ENCODE measurements around the gene PTGS1. TPM values are rescaled to one million over a fixed set of nuclear protein-coding genes. Genes with fewer than 3 reads are reported as not detected.

PTGS1 gene
- total RNA-seq, 1 donor from 2014 or later, result 0.39 TPM

DNA sequence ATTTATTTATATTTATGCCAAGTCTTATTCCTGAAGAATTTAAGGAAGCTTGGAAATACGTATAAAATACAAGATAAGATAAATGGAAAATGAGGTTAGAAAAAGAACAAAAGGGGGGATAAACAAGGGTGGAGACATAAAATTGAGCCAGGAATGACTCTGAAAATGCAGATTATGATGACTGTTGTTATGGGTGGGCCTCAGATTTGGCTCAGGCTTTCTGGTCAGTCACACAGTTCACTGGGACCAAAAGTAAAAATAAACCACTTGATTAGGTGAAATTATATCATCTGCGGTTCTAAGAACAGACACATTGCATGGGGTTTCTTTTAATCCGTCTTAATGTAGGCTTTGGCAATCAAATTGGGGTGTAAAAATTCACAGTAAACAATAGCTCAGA, 55.9 kb downstream of the PTGS1 start:
- Mint-ChIP-seq H3K4me3 (ENCODE audit: unreplicated experiment) (no peak overlapping the region), H3K4me1 (ENCODE audit: low read depth, unreplicated experiment) (no peaks in the 10 kb centered on the region), H3K36me3 (ENCODE audit: unreplicated experiment) (peaks cover 1% of the 10 kb centered on the region), H3K27me3 (ENCODE audit: unreplicated experiment) (peaks cover under 1% of the 10 kb centered on the region), H3K27ac (ENCODE audit: unreplicated experiment) (no peak overlapping the region), H3K9me3 (ENCODE audit: unreplicated experiment) (peaks cover 4% of the 10 kb centered on the region)
- TF ChIP-seq, protein P1, sequence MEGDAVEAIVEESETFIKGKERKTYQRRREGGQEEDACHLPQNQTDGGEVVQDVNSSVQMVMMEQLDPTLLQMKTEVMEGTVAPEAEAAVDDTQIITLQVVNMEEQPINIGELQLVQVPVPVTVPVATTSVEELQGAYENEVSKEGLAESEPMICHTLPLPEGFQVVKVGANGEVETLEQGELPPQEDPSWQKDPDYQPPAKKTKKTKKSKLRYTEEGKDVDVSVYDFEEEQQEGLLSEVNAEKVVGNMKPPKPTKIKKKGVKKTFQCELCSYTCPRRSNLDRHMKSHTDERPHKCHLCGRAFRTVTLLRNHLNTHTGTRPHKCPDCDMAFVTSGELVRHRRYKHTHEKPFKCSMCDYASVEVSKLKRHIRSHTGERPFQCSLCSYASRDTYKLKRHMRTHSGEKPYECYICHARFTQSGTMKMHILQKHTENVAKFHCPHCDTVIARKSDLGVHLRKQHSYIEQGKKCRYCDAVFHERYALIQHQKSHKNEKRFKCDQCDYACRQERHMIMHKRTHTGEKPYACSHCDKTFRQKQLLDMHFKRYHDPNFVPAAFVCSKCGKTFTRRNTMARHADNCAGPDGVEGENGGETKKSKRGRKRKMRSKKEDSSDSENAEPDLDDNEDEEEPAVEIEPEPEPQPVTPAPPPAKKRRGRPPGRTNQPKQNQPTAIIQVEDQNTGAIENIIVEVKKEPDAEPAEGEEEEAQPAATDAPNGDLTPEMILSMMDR (IDR thresholded peaks at IDR 0.05; ENCODE audit: partially characterized antibody, unreplicated experiment), result no peak
- DNase-seq, result no peak

DNA sequence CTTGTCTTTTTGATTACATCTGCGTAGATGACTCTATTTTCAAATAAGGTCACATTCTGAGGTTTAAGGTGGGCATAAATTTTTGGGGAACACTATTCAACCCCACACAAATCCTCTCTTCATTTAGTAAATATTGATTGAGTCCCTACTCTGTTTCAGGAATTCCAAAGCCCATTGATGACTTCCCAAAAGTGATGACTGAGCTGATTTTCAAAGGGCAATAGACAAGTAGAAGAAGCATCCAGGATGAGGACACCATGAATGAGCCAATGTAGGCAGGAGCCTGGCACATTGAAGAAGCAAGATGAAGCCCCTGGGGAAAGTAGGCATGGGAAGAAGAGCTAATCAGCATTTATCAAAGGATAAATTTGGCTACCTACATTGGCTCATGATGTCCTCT, 71.7 kb downstream of the PTGS1 start:
- TF ChIP-seq, protein P1 (IDR thresholded peaks at IDR 0.05; ENCODE audit: partially characterized antibody, unreplicated experiment), result no peak
- Mint-ChIP-seq H3K36me3 (ENCODE audit: unreplicated experiment) (peaks cover 6% of the 10 kb centered on the region), H3K4me3 (ENCODE audit: unreplicated experiment) (no peak overlapping the region), H3K27me3 (ENCODE audit: unreplicated experiment) (peaks cover 2% of the 10 kb centered on the region), H3K9me3 (ENCODE audit: unreplicated experiment) (peaks cover 4% of the 10 kb centered on the region), H3K27ac (ENCODE audit: unreplicated experiment) (no peak overlapping the region), H3K4me1 (ENCODE audit: low read depth, unreplicated experiment) (no peaks in the 10 kb centered on the region)
- DNase-seq, result no peak

DNA sequence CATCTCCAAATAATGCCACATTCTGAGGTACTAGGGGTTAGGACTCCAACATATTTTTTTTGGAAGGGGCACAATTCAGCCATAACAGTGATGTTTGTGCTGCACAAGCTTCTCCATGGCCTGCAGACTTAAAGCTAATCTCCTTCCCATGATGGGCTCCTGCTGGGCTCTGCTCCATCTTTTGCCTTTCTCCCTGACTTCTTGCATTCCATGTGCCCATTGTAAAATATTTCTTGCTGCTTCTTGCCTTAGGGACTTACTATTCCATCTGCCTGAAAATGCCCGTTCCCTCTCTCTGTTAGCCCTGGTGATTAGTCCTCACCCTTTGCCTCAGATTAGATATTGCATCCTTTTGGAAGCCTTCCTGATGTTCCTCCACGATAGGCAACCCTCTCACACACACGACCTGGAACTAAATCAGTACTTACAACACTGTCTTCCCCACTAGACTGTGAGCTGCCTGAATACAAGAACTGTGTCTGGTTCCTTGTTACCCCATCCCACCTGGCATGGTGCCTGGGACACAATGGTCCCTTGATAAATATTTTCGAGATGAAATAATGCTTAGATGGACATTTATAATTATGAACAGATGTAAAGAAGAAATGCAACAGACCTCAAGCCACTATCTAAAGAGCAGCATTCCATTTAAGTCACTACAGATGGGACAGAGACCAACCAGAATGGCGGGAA, 73.4 kb downstream of the PTGS1 start:
- Mint-ChIP-seq H3K27me3 (ENCODE audit: unreplicated experiment) (peaks cover 5% of the 10 kb centered on the region), H3K4me3 (ENCODE audit: unreplicated experiment) (no peak overlapping the region), H3K36me3 (ENCODE audit: unreplicated experiment) (peaks cover 6% of the 10 kb centered on the region), H3K4me1 (ENCODE audit: low read depth, unreplicated experiment) (no peaks in the 10 kb centered on the region), H3K27ac (ENCODE audit: unreplicated experiment) (no peak overlapping the region), H3K9me3 (ENCODE audit: unreplicated experiment) (peaks cover 2% of the 10 kb centered on the region)
- TF ChIP-seq, protein P1 (IDR thresholded peaks at IDR 0.05; ENCODE audit: partially characterized antibody, unreplicated experiment), result no peak
- no peak for DNase-seq

Other genes with a start within 250 kb of the PTGS1 start
- gene NDUFA8, start 211.2 kb upstream of the PTGS1 start, total RNA-seq (ENCODE audit: unreplicated experiment), result 46.1 TPM
- gene MORN5, start 211.1 kb upstream of the PTGS1 start, total RNA-seq (ENCODE audit: unreplicated experiment), result not detected
- 2.8 TPM for gene LHX6, start 142.1 kb upstream of the PTGS1 start, total RNA-seq (ENCODE audit: unreplicated experiment)
- 27.3 TPM for gene RBM18, start 106.2 kb upstream of the PTGS1 start, total RNA-seq (ENCODE audit: unreplicated experiment)
- gene MRRF, start 106.1 kb upstream of the PTGS1 start, total RNA-seq (ENCODE audit: unreplicated experiment), result 16.9 TPM
- gene OR1J1, start 106.9 kb downstream of the PTGS1 start, total RNA-seq (ENCODE audit: unreplicated experiment), result not detected
- not detected for gene OR1J2, start 139.8 kb downstream of the PTGS1 start, total RNA-seq (ENCODE audit: unreplicated experiment)
- gene OR1J4, start 148.1 kb downstream of the PTGS1 start, total RNA-seq (ENCODE audit: unreplicated experiment), result not detected
- gene OR1N1, start 156.3 kb downstream of the PTGS1 start, total RNA-seq (ENCODE audit: unreplicated experiment), result not detected
- gene OR1N2, start 182.1 kb downstream of the PTGS1 start, total RNA-seq (ENCODE audit: unreplicated experiment), result not detected
- gene OR1L8, start 212.4 kb downstream of the PTGS1 start, total RNA-seq (ENCODE audit: unreplicated experiment), result not detected
- not detected for gene OR1Q1, start 243.7 kb downstream of the PTGS1 start, total RNA-seq (ENCODE audit: unreplicated experiment)

All from glutamatergic neuron (in vitro differentiated cells).